Heart left ventricle (tissue), 13 donors: Measurements from ENCODE around the gene CD59.

ENCODE experiments used
- CTCF ChIP-seq, 12 donors: fragments of 200-600 bp; sonication (generic) in 4 of 12; IDR thresholded peaks; one replicate each; pipeline versions ENCODE4 v1.5.0 to v1.8.0; 2018 to 2022; ENCODE audit warnings: antibody characterized with exemption in 12 of 12, mild to moderate bottlenecking in 5 of 12
- POLR2A ChIP-seq, 2 donors: fragments of 450-650 bp; IDR thresholded peaks; one replicate each; pipeline ENCODE4 v1.6.1; 2017; ENCODE audit warnings: antibody characterized with exemption in 2 of 2, mild to moderate bottlenecking in 2 of 2, moderate library complexity in 2 of 2
- donor health status: ischemic (EF 13 %, LVEDD 7.1; RV severe dilation, severe dysfunction).
- donor health status: DM: no; HTN: yes; CAD: no.
- donor health status: DM: no; HTN: no; CAD: no.
- donor health status: ischemic (EF 25% LVEDD 6.9; RV normal size, moderate dysfunction).
- donor health status: ischemic (EF 25% LVEDD 5.7; RV mildly dilated, moderate dysfunction).
- donor health status: ischemic (EF 35%, LVEDD 5.7; RV mildly dilated, moderate dysfunction).
- donor health status: nonischemic (EF 11% LVEDD 7.7; RV severe dilation, severe dysfunction).
- donor health status: DM: yes; HTN: yes; CAD: no.
- donor health status: PGD.
- donor health status: ischemic (EF 29% LVEDD 5.4; RV normal size, mild dysfunction).
- donor health status: nonischemic (EF 23%, LVEDD 6.1; RV moderate dilation, normal function).

GRCh38 chr11:33724644-33725035 is 11.6 kb downstream of the CD59 start:
- no peak for TF ChIP-seq CTCF (IDR thresholded peaks at IDR 0.05)
- peak in 1 of 2 donors; percentile 25 for TF ChIP-seq POLR2A (IDR thresholded peaks at IDR 0.05)
